Measurements from ENCODE around the gene NEUROD2. TPM values are rescaled to one million over a fixed set of nuclear protein-coding genes. Genes with fewer than 3 reads are reported as not detected.

Gene NEUROD2
- total RNA-seq, 1 donor from 2014 or later: not detected

DNA sequence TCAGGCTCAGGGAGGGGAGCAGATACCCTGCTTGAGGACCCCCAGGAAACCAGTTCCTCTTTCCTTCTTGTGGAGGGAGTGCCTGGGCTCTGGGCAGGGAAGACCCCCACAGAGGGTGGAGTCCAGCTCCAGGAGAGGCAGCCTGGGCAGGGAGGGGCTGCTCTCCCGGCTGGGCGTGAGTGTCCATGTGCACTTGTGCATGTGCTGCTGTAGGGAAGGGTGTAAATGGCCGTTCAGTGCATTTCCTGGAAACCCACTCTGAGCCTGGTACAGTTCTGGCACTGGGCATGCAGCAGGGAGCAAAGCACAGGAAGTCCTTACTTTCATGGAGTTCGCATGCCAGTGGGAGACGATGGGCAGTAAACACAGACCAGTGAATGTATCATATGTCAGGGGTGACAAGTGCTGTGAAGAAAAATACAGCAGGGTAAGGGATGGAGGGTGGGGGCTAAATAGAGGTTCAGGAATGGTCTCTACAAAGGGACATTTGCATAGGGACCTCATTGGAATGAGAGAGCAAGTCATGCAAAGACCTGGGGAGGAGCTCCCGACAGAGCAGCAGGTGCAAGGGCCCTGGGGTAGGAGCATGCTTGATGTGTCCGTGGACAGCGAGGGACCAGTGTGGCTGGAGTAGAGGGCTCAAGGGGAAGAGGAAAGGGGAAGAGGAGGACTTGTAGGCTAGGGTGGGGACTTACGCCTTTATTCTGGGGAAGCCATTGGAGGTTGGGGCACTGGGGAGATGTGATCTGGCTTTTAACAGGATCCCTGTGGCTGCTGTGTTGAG lies 34.8 kb upstream of the NEUROD2 start:
- H3K4me3 ChIP-seq: no peak overlapping the region
- DNase-seq (ENCODE audit: low spot score): no peak
- H3K4me1 ChIP-seq: peaks cover 40% of the 10 kb centered on the region
- H3K36me3 ChIP-seq: no peaks in the 10 kb centered on the region
- H3K9ac ChIP-seq: no peak overlapping the region
- peaks cover 17% of the 10 kb centered on the region for H3F3A ChIP-seq (ENCODE audit: low read depth)
- no peak overlapping the region for H3K4me3 Mint-ChIP-seq
- H3K27ac ChIP-seq: no peak overlapping the region
- no peak overlapping the region for H3K27ac Mint-ChIP-seq
- H3K9me3 ChIP-seq (ENCODE audit: low read depth): no peaks in the 10 kb centered on the region
- H3K9me3 Mint-ChIP-seq: no peaks in the 10 kb centered on the region
- H3K4me2 ChIP-seq: no peak overlapping the region
- peaks cover 2% of the 10 kb centered on the region for H3K36me3 Mint-ChIP-seq
- no peaks in the 10 kb centered on the region for H3K27me3 ChIP-seq
- peaks cover 7% of the 10 kb centered on the region for H3K27me3 Mint-ChIP-seq (ENCODE audit: insufficient read depth, low read depth)
- peaks cover 50% of the 10 kb centered on the region for H3K4me1 Mint-ChIP-seq
- H2AFZ ChIP-seq (replicated peaks): no peak overlapping the region
- peaks cover 80% of the 10 kb centered on the region for H4K20me1 ChIP-seq (ENCODE audit: low read depth)
- H3K79me2 ChIP-seq (ENCODE audit: low read depth): peaks cover 77% of the 10 kb centered on the region
- TF ChIP-seq EZH2 (IDR thresholded peaks at IDR 0.05): no peak
- TF ChIP-seq CTCF (IDR thresholded peaks at IDR 0.05): no peak
- no peak for TF ChIP-seq EZH2phosphoT487 (IDR thresholded peaks at IDR 0.05)

DNA sequence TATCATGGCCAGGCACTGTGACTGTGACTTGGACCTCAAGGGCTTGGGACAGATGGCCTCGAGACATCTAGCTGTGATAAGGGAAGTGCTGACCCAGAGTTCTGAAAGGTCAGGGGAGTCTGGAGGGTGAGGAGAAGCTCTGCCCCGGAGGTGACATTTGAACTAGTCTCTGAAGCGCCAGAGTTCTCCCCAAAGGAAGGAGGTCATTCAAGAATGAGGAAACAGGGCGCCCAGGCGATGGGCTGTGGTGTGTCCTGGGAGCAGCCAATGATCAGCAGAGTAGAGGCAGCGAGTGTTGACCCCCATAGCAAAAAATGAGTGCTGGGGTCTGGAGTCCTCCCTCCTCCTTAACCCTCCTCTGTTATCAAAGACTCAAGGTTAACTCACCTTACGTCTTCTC lies 34.2 kb upstream of the NEUROD2 start:
- peaks cover 7% of the 10 kb centered on the region for H3K27me3 Mint-ChIP-seq (ENCODE audit: insufficient read depth, low read depth)
- no peak for DNase-seq (ENCODE audit: low spot score)
- Histone ChIP-seq H3K27ac (no peak overlapping the region), H3K4me3 (no peak overlapping the region), H3K36me3 (no peaks in the 10 kb centered on the region), H4K20me1 (ENCODE audit: low read depth) (peaks cover 77% of the 10 kb centered on the region), H3K27me3 (no peaks in the 10 kb centered on the region), H2AFZ (replicated peaks) (no peak overlapping the region), H3K4me1 (peaks cover 40% of the 10 kb centered on the region), H3F3A (ENCODE audit: low read depth) (peaks cover 17% of the 10 kb centered on the region), H3K79me2 (ENCODE audit: low read depth) (peaks cover 73% of the 10 kb centered on the region), H3K4me2 (no peak overlapping the region), H3K9me3 (ENCODE audit: low read depth) (no peaks in the 10 kb centered on the region), H3K9ac (no peak overlapping the region)
- H3K4me3 Mint-ChIP-seq: no peak overlapping the region
- no peak for TF ChIP-seq CTCF (IDR thresholded peaks at IDR 0.05)
- TF ChIP-seq EZH2 (IDR thresholded peaks at IDR 0.05): no peak
- no peak for TF ChIP-seq EZH2phosphoT487 (IDR thresholded peaks at IDR 0.05)
- H3K27ac Mint-ChIP-seq: no peak overlapping the region
- peaks cover 2% of the 10 kb centered on the region for H3K36me3 Mint-ChIP-seq
- no peaks in the 10 kb centered on the region for H3K9me3 Mint-ChIP-seq
- peaks cover 53% of the 10 kb centered on the region for H3K4me1 Mint-ChIP-seq

DNA sequence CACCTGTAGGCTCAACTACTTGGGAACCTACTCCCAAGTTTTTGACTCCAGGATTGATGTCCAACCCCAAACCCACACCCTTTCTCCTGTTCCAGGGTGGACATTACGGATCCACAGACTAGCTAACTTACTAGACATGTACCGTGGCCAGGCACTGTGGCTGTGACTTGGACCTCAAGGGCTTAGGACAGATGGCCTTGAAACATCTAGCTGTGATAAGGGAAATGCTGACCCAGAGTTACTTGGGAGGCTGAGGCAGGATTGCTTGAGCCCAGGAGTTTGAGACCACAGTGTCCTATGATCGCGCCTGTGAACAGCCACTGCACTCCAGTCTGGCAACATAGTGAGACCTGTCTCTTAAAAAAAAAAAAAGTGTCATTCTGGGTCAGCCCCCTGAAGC lies 33.4 kb upstream of the NEUROD2 start:
- Mint-ChIP-seq H3K27ac (no peak overlapping the region), H3K4me3 (no peak overlapping the region), H3K27me3 (ENCODE audit: insufficient read depth, low read depth) (peaks cover 7% of the 10 kb centered on the region), H3K36me3 (peaks cover 2% of the 10 kb centered on the region), H3K4me1 (peaks cover 58% of the 10 kb centered on the region), H3K9me3 (no peaks in the 10 kb centered on the region)
- Histone ChIP-seq H3K4me2 (no peak overlapping the region), H4K20me1 (ENCODE audit: low read depth) (peaks cover 77% of the 10 kb centered on the region), H2AFZ (replicated peaks) (no peak overlapping the region), H3F3A (ENCODE audit: low read depth) (peaks cover 22% of the 10 kb centered on the region), H3K36me3 (no peaks in the 10 kb centered on the region), H3K79me2 (ENCODE audit: low read depth) (peaks cover 68% of the 10 kb centered on the region), H3K4me3 (no peak overlapping the region), H3K4me1 (peaks cover 46% of the 10 kb centered on the region), H3K27me3 (no peaks in the 10 kb centered on the region), H3K27ac (no peak overlapping the region), H3K9me3 (ENCODE audit: low read depth) (no peaks in the 10 kb centered on the region), H3K9ac (no peak overlapping the region)
- TF ChIP-seq CTCF (IDR thresholded peaks at IDR 0.05) (no peak), EZH2phosphoT487 (IDR thresholded peaks at IDR 0.05) (no peak), EZH2 (IDR thresholded peaks at IDR 0.05) (no peak)
- no peak for DNase-seq (ENCODE audit: low spot score)

Data from neural progenitor cell (in vitro differentiated cells).